GM23248 (cell line): ENCODE results near the gene RASL12.

Experiments
- EZH2 ChIP-seq: fragments of 200-600 bp; sonication (generic); IDR thresholded peaks from 2 replicates; pipeline ENCODE4 v1.6.1; 2018; ENCODE audit warnings: antibody characterized with exemption, mild to moderate bottlenecking; ENCODE audit not compliant: insufficient read depth, poor library complexity, severe bottlenecking
- EZH2phosphoT487 ChIP-seq: fragments of 200-600 bp; sonication (generic); IDR thresholded peaks from 2 replicates; pipeline ENCODE4 v1.6.1; 2018; ENCODE audit warnings: antibody characterized with exemption, moderate library complexity, mild to moderate bottlenecking, low read depth; ENCODE audit not compliant: insufficient read depth

DNA sequence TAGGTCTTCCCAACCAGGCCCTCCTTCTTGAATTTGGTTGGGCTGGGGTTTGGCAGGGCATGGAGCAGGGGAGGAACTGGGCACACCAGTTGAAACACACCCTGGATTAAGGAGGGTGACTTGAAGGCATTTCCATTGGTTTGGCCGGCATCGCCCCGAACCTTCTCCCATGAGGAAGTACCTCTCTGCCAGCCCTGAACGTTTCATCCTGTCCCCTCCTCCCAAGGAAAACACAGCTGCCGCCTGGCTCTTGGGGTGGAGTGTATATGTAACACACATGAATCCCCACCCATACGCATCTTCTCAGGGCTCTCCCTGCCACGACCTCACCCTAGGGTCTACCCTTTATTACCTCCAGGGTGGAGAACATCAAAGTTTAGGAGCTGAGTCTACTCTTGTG lies 32.7 kb upstream of the RASL12 start:
- no peak for TF ChIP-seq EZH2
- no peak for TF ChIP-seq EZH2phosphoT487
